ENCODE data around the gene ORC4. TPM values are rescaled to one million over a fixed set of nuclear protein-coding genes. Genes with fewer than 3 reads are reported as not detected.

The ORC4 gene
- total and polyA plus RNA-seq, 5 donors from 2014 or later: 33.2 to 49.7 (median 46.7) TPM

DNA sequence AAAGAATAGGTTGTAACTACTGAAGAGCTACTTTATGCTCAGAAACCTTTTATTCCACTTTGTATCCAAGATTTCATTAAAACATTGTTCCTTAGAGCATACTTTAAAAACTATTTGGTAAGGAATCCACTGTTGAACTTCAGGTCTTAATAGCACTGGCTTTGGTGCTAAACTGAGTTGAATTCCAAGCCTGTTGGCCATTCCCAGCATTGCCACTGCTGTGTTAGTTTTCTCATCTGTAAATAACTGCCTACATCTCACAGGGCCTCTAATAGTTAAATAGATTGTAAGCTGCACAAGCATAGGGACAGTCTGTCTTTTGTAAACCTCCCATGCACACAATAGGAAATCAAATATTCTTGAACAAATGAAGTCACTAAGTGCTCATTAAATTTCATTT, 86.6 kb downstream of the ORC4 start:
- DNase-seq: no peak
- ATAC-seq (ENCODE audit: low read depth in 2 of 2): no peak
- Mint-ChIP-seq H3K4me1 (peaks cover 0 to 4% (median 0%) of the 10 kb centered on the region in 4 donors), H3K4me3 (no peak overlapping the region), H3K27ac (no peak overlapping the region), H3K36me3 (peaks cover 23% of the 10 kb centered on the region), H3K9me3 (no peaks in the 10 kb centered on the region), H3K27me3 (no peaks in the 10 kb centered on the region)
- Histone ChIP-seq H3K4me3 (ENCODE audit: low read depth, low read length) (no peak overlapping the region), H3K36me3 (ENCODE audit: control insufficient read depth, insufficient read depth, low read length) (peaks cover 31% of the 10 kb centered on the region), H3K27ac (ENCODE audit: insufficient read depth, low read length, poor library complexity, severe bottlenecking) (no peak overlapping the region), H3K27me3 (ENCODE audit: control insufficient read depth, insufficient read depth, low read length) (no peaks in the 10 kb centered on the region), H3K4me1 (ENCODE audit: control insufficient read depth, insufficient read depth, low read length, poor library complexity, severe bottlenecking) (no peaks in the 10 kb centered on the region), H3K9me3 (ENCODE audit: control insufficient read depth in 2 of 2, low read length in 2 of 2) (no peaks in the 10 kb centered on the region)

- Mint-ChIP-seq H3K36me3 (peaks cover 4% of the 10 kb centered on the region), H3K4me3 (no peak overlapping the region), H3K4me1 (peaks cover 6 to 10% (median 7%) of the 10 kb centered on the region in 4 donors), H3K27me3 (no peaks in the 10 kb centered on the region), H3K27ac (peak overlapping the region in 1 of 3 donors; percentile 52), H3K9me3 (no peaks in the 10 kb centered on the region)
- Histone ChIP-seq H3K36me3 (ENCODE audit: control insufficient read depth, insufficient read depth, low read length) (peaks cover 4% of the 10 kb centered on the region), H3K27me3 (ENCODE audit: control insufficient read depth, insufficient read depth, low read length) (no peaks in the 10 kb centered on the region), H3K4me3 (ENCODE audit: low read depth, low read length) (no peak overlapping the region), H3K27ac (ENCODE audit: insufficient read depth, low read length, poor library complexity, severe bottlenecking) (no peak overlapping the region), H3K9me3 (ENCODE audit: control insufficient read depth in 2 of 2, low read length in 2 of 2) (no peaks in the 10 kb centered on the region), H3K4me1 (ENCODE audit: control insufficient read depth, insufficient read depth, low read length, poor library complexity, severe bottlenecking) (no peaks in the 10 kb centered on the region)
- no peak for DNase-seq
- ATAC-seq (ENCODE audit: low read depth in 2 of 2): no peak
Observed at GRCh38 chr2:147927053-147927588, 93.4 kb downstream of the ORC4 start.

DNA sequence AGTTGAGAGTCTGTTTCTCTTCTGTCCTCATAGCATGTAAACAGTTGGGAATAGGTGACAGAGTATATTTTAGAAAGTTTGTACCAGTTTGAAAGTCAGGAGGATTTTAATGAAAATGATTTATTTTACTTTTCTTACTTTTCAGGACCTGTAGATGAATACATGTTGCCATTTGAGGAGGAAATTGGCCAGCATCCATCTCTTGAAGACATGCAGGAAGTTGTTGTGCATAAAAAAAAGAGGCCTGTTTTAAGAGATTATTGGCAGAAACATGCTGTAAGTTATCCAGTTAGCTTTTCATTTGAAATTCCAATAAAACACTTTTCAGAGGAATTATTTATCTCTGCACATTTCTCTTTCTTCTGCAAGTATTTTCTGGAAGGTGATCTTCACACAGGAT, 94.7 kb downstream of the ORC4 start:
- H3K4me3 ChIP-seq (ENCODE audit: low read depth, low read length): no peak overlapping the region
- Mint-ChIP-seq H3K4me3 (no peak overlapping the region), H3K27me3 (no peaks in the 10 kb centered on the region), H3K4me1 (peaks cover 6 to 10% (median 7%) of the 10 kb centered on the region in 4 donors), H3K9me3 (no peaks in the 10 kb centered on the region), H3K27ac (peak overlapping the region in 2 of 3 donors; percentile 61 to 62), H3K36me3 (peaks cover 4% of the 10 kb centered on the region)
- DNase-seq (no peak), ATAC-seq (ENCODE audit: low read depth in 2 of 2) (no peak)
- H3K36me3 ChIP-seq (ENCODE audit: control insufficient read depth, insufficient read depth, low read length): peaks cover 4% of the 10 kb centered on the region
- no peak overlapping the region for H3K27ac ChIP-seq (ENCODE audit: insufficient read depth, low read length, poor library complexity, severe bottlenecking)
- no peaks in the 10 kb centered on the region for H3K9me3 ChIP-seq (ENCODE audit: control insufficient read depth in 2 of 2, low read length in 2 of 2)
- no peaks in the 10 kb centered on the region for H3K4me1 ChIP-seq (ENCODE audit: control insufficient read depth, insufficient read depth, low read length, poor library complexity, severe bottlenecking)
- H3K27me3 ChIP-seq (ENCODE audit: control insufficient read depth, insufficient read depth, low read length): no peaks in the 10 kb centered on the region

DNA sequence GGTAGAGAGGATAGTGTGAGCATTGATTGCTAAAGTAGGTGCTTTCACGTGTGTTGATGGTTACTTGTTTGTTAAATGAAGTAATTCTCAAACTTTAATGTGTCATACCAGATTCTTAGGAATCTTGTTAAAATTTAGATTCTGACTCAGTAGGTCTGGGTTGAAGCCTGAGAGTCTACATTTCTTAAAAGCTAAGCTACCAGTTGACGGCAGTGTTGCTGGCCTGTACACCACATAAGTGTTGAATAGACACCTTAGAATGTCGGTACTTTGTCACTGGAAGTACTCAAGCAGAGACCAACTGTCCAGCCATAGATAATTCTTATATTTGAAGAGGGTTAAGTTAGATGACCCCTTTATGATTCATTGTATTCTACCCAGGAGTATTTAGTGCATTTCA, 95.9 kb downstream of the ORC4 start:
- Histone ChIP-seq H3K27ac (ENCODE audit: insufficient read depth, low read length, poor library complexity, severe bottlenecking) (no peak overlapping the region), H3K9me3 (ENCODE audit: control insufficient read depth in 2 of 2, low read length in 2 of 2) (no peaks in the 10 kb centered on the region), H3K36me3 (ENCODE audit: control insufficient read depth, insufficient read depth, low read length) (peaks cover 4% of the 10 kb centered on the region), H3K27me3 (ENCODE audit: control insufficient read depth, insufficient read depth, low read length) (no peaks in the 10 kb centered on the region), H3K4me1 (ENCODE audit: control insufficient read depth, insufficient read depth, low read length, poor library complexity, severe bottlenecking) (no peaks in the 10 kb centered on the region), H3K4me3 (ENCODE audit: low read depth, low read length) (no peak overlapping the region)
- no peaks in the 10 kb centered on the region for H3K27me3 Mint-ChIP-seq
- DNase-seq: no peak
- H3K36me3 Mint-ChIP-seq: peaks cover 8% of the 10 kb centered on the region
- H3K27ac Mint-ChIP-seq: no peak overlapping the region
- ATAC-seq (ENCODE audit: low read depth in 2 of 2): no peak
- H3K9me3 Mint-ChIP-seq: no peaks in the 10 kb centered on the region
- H3K4me3 Mint-ChIP-seq: no peak overlapping the region
- H3K4me1 Mint-ChIP-seq: peaks cover 6 to 10% (median 8%) of the 10 kb centered on the region in 4 donors

DNA sequence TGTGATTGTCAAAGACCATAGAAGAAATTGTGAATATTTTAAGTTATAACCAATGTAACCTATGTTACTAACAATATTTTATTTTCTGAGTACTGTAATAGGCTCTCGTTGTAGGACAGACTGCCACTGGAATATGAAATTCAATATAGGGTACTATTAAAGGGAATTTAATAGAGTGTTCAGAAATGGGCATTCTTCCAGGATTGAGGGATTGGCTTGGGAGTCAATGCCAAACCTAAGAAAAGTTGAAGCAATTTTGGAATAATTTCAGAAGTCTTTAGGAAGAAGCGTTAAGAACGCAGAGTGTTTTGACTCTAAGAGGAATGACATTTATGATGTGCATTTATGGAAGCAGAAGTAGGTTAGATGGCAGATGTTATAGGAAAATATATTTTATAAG, 96.7 kb downstream of the ORC4 start:
- no peaks in the 10 kb centered on the region for H3K27me3 ChIP-seq (ENCODE audit: control insufficient read depth, insufficient read depth, low read length)
- no peak overlapping the region for H3K27ac ChIP-seq (ENCODE audit: insufficient read depth, low read length, poor library complexity, severe bottlenecking)
- H3K4me3 Mint-ChIP-seq: no peak overlapping the region
- no peaks in the 10 kb centered on the region for H3K9me3 ChIP-seq (ENCODE audit: control insufficient read depth in 2 of 2, low read length in 2 of 2)
- ATAC-seq (ENCODE audit: low read depth in 2 of 2) (no peak), DNase-seq (no peak)
- H3K36me3 Mint-ChIP-seq: peaks cover 12% of the 10 kb centered on the region
- no peaks in the 10 kb centered on the region for H3K27me3 Mint-ChIP-seq
- H3K36me3 ChIP-seq (ENCODE audit: control insufficient read depth, insufficient read depth, low read length): peaks cover 4% of the 10 kb centered on the region
- peak overlapping the region in 1 of 3 donors; percentile 49 for H3K27ac Mint-ChIP-seq
- H3K4me3 ChIP-seq (ENCODE audit: low read depth, low read length): no peak overlapping the region
- H3K4me1 ChIP-seq (ENCODE audit: control insufficient read depth, insufficient read depth, low read length, poor library complexity, severe bottlenecking): no peaks in the 10 kb centered on the region
- peaks cover 6 to 13% (median 9%) of the 10 kb centered on the region in 4 donors for H3K4me1 Mint-ChIP-seq
- H3K9me3 Mint-ChIP-seq: no peaks in the 10 kb centered on the region

- no peaks in the 10 kb centered on the region for H3K36me3 ChIP-seq (ENCODE audit: control insufficient read depth, insufficient read depth, low read length)
- no peaks in the 10 kb centered on the region for H3K9me3 ChIP-seq (ENCODE audit: control insufficient read depth in 2 of 2, low read length in 2 of 2)
- H3K27me3 ChIP-seq (ENCODE audit: control insufficient read depth, insufficient read depth, low read length): no peaks in the 10 kb centered on the region
- Mint-ChIP-seq H3K27ac (no peak overlapping the region), H3K4me3 (no peak overlapping the region), H3K27me3 (peaks cover 4% of the 10 kb centered on the region), H3K36me3 (peaks cover 12% of the 10 kb centered on the region), H3K9me3 (no peaks in the 10 kb centered on the region), H3K4me1 (peaks cover 0 to 5% (median 0%) of the 10 kb centered on the region in 4 donors)
- no peak for ATAC-seq (ENCODE audit: low read depth in 2 of 2)
- H3K4me1 ChIP-seq (ENCODE audit: control insufficient read depth, insufficient read depth, low read length, poor library complexity, severe bottlenecking): no peaks in the 10 kb centered on the region
- H3K27ac ChIP-seq (ENCODE audit: insufficient read depth, low read length, poor library complexity, severe bottlenecking): no peak overlapping the region
- no peak for DNase-seq
- H3K4me3 ChIP-seq (ENCODE audit: low read depth, low read length): no peak overlapping the region
Observed at GRCh38 chr2:147917161-147917560, 103.4 kb downstream of the ORC4 start.

GRCh38 chr2:147916723-147917122, 103.8 kb downstream of the ORC4 start:
- no peak for DNase-seq
- Histone ChIP-seq H3K36me3 (ENCODE audit: control insufficient read depth, insufficient read depth, low read length) (no peaks in the 10 kb centered on the region), H3K27ac (ENCODE audit: insufficient read depth, low read length, poor library complexity, severe bottlenecking) (no peak overlapping the region), H3K4me3 (ENCODE audit: low read depth, low read length) (no peak overlapping the region), H3K4me1 (ENCODE audit: control insufficient read depth, insufficient read depth, low read length, poor library complexity, severe bottlenecking) (no peaks in the 10 kb centered on the region), H3K27me3 (ENCODE audit: control insufficient read depth, insufficient read depth, low read length) (no peaks in the 10 kb centered on the region), H3K9me3 (ENCODE audit: control insufficient read depth in 2 of 2, low read length in 2 of 2) (no peaks in the 10 kb centered on the region)
- peaks cover 0 to 5% (median 0%) of the 10 kb centered on the region in 4 donors for H3K4me1 Mint-ChIP-seq
- H3K9me3 Mint-ChIP-seq: no peaks in the 10 kb centered on the region
- H3K27me3 Mint-ChIP-seq: peaks cover 4% of the 10 kb centered on the region
- no peak for ATAC-seq (ENCODE audit: low read depth in 2 of 2)
- H3K36me3 Mint-ChIP-seq: peaks cover 12% of the 10 kb centered on the region
- H3K27ac Mint-ChIP-seq: no peak overlapping the region
- no peak overlapping the region for H3K4me3 Mint-ChIP-seq

GRCh38 chr2:147916067-147916466, 104.5 kb downstream of the ORC4 start:
- Histone ChIP-seq H3K4me3 (ENCODE audit: low read depth, low read length) (no peak overlapping the region), H3K36me3 (ENCODE audit: control insufficient read depth, insufficient read depth, low read length) (no peaks in the 10 kb centered on the region), H3K27ac (ENCODE audit: insufficient read depth, low read length, poor library complexity, severe bottlenecking) (no peak overlapping the region), H3K9me3 (ENCODE audit: control insufficient read depth in 2 of 2, low read length in 2 of 2) (no peaks in the 10 kb centered on the region), H3K27me3 (ENCODE audit: control insufficient read depth, insufficient read depth, low read length) (no peaks in the 10 kb centered on the region), H3K4me1 (ENCODE audit: control insufficient read depth, insufficient read depth, low read length, poor library complexity, severe bottlenecking) (no peaks in the 10 kb centered on the region)
- Mint-ChIP-seq H3K4me1 (peaks cover 0 to 5% (median 0%) of the 10 kb centered on the region in 4 donors), H3K27me3 (peaks cover 4% of the 10 kb centered on the region), H3K9me3 (no peaks in the 10 kb centered on the region), H3K36me3 (peaks cover 12% of the 10 kb centered on the region), H3K27ac (no peak overlapping the region), H3K4me3 (no peak overlapping the region)
- no peak for ATAC-seq (ENCODE audit: low read depth in 2 of 2)
- no peak for DNase-seq

Measured in CD4-positive, CD25-positive, alpha-beta regulatory T cell (primary cell).